HG03196 (cell line): ENCODE data around the gene DENND5A.
"Not testable (repeated sequence)": the region's sequence is repeated elsewhere in the genome, so short reads cannot be mapped to it uniquely, and the experiment has no call there.

Experiments
- ATAC-seq: cut with Tn5 transposase; IDR thresholded peaks from one replicate; pipeline ENCODE4 v1.9.1; 2021; ENCODE audit not compliant: unreplicated experiment

DENND5A gene

GRCh38 chr11:9103542-9104276, 161.4 kb downstream of the DENND5A start:
- no peak for ATAC-seq

- no peak for ATAC-seq
Measured at GRCh38 chr11:9099617-9100016, 165.5 kb downstream of the DENND5A start.

DNA sequence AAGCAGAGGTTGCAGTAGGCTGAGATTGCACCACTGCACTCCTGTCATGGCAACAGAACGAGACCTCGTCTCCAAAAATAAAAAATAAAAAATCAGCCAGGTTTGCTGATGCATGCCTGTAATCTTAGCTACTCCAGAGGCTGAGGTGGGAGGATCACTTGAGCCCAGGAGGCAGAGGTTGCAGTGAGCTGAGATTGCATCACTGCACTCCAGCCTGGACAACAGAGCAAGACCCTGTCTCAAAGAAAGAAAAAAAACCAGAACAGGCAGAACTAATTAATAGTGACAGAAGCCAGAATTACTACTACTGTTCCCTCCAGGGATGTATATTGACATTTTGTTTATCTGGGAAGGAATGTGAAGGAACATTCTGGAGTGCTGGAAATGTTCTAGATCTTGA, 166.7 kb downstream of the DENND5A start:
- not testable (repeated sequence) for ATAC-seq

GRCh38 chr11:9097186-9097943, 167.8 kb downstream of the DENND5A start:
- not testable (repeated sequence) for ATAC-seq

- no peak for ATAC-seq
Measured at GRCh38 chr11:9096427-9096826, 168.7 kb downstream of the DENND5A start.

GRCh38 chr11:9095421-9095820, 169.7 kb downstream of the DENND5A start:
- ATAC-seq, result no peak

- no peak for ATAC-seq
Measured at GRCh38 chr11:9094420-9094819, 170.7 kb downstream of the DENND5A start.

DNA sequence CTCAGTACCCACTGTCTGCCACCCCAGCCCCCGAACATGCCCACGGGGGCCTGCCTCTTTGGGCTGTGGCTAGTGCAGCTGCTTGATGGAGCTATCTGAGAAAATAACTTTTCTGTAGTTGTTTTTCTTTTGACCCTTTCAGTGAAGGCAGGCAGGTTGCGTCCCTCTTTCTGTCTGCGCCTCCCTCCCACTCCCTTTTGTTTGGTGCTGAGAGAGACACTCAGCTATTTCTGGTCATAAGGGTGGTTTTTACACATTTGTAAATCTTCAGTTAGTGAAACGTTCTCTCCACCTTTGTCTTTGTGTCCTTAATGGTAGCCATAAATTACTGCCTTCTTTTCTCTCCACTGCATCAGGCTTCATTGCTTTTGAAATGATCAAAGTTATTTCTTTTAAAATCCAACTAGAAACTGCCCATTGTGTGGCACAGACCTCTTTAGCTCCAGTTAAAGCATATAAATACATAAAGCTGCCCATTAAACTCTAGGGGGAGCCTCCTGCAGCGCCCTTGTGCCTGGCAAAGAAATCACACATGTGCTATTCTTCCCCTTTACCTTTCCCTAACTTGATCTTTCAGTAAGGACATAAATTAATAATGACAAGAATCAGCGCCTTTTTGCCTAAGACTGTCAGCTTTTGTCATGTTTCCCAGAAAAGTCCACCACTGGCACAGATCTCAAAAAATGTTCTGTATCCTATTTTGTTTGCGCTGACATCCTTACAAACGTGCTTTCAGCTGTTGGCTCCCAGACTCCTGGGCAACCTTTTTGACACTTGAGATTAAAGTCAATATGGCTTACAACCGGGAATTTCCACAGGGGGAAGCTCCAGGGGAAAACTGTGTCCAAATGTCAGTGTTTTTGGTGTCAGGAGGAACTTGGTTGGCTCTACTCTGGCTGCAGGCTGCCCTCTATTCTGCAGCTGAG, 172.0 kb downstream of the DENND5A start:
- ATAC-seq, result no peak

GRCh38 chr11:9092072-9092471, 173.1 kb downstream of the DENND5A start:
- no peak for ATAC-seq

GRCh38 chr11:9091044-9091922, 173.9 kb downstream of the DENND5A start, which contains the start of gene SCUBE2:
Gene SCUBE2, minus strand, starts transcription at chr11:9091599. Its CDS starts 71 bp downstream, at chr11:9091528.
- ATAC-seq, result no peak

- no peak for ATAC-seq
Measured at GRCh38 chr11:9090488-9091043, 174.6 kb downstream of the DENND5A start.

DNA sequence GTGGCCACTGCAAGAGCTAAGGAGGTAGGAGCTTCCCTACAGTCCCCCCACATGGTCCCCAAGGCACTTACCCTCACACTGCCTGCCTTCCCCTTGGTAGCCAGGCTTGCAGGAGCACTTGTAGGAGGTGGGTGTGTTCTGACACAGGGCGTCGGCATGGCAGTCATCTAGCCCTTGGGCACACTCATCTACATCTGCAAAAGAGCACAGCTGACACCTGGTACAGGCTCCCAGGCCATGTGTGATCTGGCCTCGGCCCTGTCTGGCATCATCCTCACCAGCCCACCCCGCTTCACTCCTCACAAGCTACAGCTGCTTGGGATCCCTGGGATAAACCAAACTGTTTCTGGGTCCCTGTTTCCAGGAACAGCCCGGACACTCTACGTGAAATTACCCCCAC, 175.5 kb downstream of the DENND5A start:
- no peak for ATAC-seq

- ATAC-seq, result no peak
Measured at GRCh38 chr11:9089061-9089460, 176.1 kb downstream of the DENND5A start.
